MM.1S (cell line): ENCODE data around the gene IL1RAPL1.

Source experiments
- DNase-seq: peaks from one replicate; pipeline ENCODE4 v3.0.0-alpha.2; 2015
- H2AFZ ChIP-seq: fragments of 300-600 bp; sonication (generic); 2 replicates; pipeline ENCODE4 v1.6.0; 2016; ENCODE audit warnings: antibody characterized with exemption, low read length
- H3F3A ChIP-seq: fragments of 300-600 bp; sonication (generic); 2 replicates; pipeline ENCODE4 v1.6.1; 2016; ENCODE audit warnings: mild to moderate bottlenecking, antibody characterized with exemption, low read length, moderate library complexity, mixed read lengths; ENCODE audit not compliant: insufficient read depth
- H3K27ac ChIP-seq: fragments of 300-600 bp; sonication (generic); 2 replicates; pipeline ENCODE4 v1.5.1; 2016; ENCODE audit warnings: mild to moderate bottlenecking, low read length
- H3K27me3 ChIP-seq: fragments of 300-600 bp; sonication (generic); replicated peaks from 2 replicates; pipeline ENCODE4 v1.6.0; 2016; ENCODE audit warnings: low read length; ENCODE audit not compliant: insufficient read depth
- H3K36me3 ChIP-seq: fragments of 300-600 bp; sonication (generic); replicated peaks from 2 replicates; pipeline ENCODE4 v1.6.1; 2016; ENCODE audit warnings: mild to moderate bottlenecking, low read length, mixed read lengths; ENCODE audit not compliant: insufficient read depth
- H3K4me1 ChIP-seq: fragments of 300-600 bp; sonication (generic); 2 replicates; pipeline ENCODE4 v1.6.1; 2016; ENCODE audit warnings: low read length, mixed read lengths
- H3K4me2 ChIP-seq: fragments of 300-600 bp; sonication (generic); 2 replicates; pipeline ENCODE4 v1.6.0; 2016; ENCODE audit warnings: low read depth, low read length
- H3K4me3 ChIP-seq: fragments of 300-600 bp; sonication (generic); 2 replicates; pipeline ENCODE4 v1.5.1; 2016; ENCODE audit warnings: low read length, mixed read lengths
- H3K79me2 ChIP-seq: fragments of 300-600 bp; sonication (generic); 2 replicates; pipeline ENCODE4 v1.6.1; 2016; ENCODE audit warnings: mixed run types, low read length, mixed read lengths
- H3K9ac ChIP-seq: fragments of 300-600 bp; sonication (generic); 2 replicates; pipeline ENCODE4 v1.6.1; 2016; ENCODE audit warnings: low read length, mixed read lengths
- H3K9me2 ChIP-seq: fragments of 300-600 bp; sonication (generic); replicated peaks from 2 replicates; pipeline ENCODE4 v1.6.1; 2016; ENCODE audit warnings: mild to moderate bottlenecking, low read length, mixed read lengths; ENCODE audit not compliant: insufficient read depth
- H3K9me3 ChIP-seq: fragments of 300-600 bp; sonication (generic); replicated peaks from 2 replicates; pipeline ENCODE4 v1.6.1; 2016; ENCODE audit warnings: mild to moderate bottlenecking, low read length, mixed read lengths; ENCODE audit not compliant: insufficient read depth
- H4K20me1 ChIP-seq: fragments of 300-600 bp; sonication (generic); 2 replicates; pipeline ENCODE4 v1.6.1; 2016; ENCODE audit warnings: mild to moderate bottlenecking, low read length, moderate library complexity, mixed read lengths; ENCODE audit not compliant: insufficient read depth
- EZH2 ChIP-seq: fragments of 300-600 bp; sonication (generic); optimal IDR thresholded peaks from 2 replicates; pipeline ENCODE3; 2017; ENCODE audit warnings: low read depth, mild to moderate bottlenecking, antibody characterized with exemption, low read length, mixed read lengths
- EZH2phosphoT487 ChIP-seq: fragments of 300-600 bp; sonication (generic); IDR thresholded peaks from 2 replicates; pipeline ENCODE4 v1.6.1; 2018; ENCODE audit warnings: antibody characterized with exemption, low read length
- TF ChIP-seq, protein P1 (sequence below): fragments of 300-600 bp; sonication (generic); IDR thresholded peaks from 2 replicates; pipeline ENCODE4 v1.5.1; 2016; ENCODE audit warnings: antibody characterized with exemption, low read length, mixed read lengths

Gene IL1RAPL1

DNA sequence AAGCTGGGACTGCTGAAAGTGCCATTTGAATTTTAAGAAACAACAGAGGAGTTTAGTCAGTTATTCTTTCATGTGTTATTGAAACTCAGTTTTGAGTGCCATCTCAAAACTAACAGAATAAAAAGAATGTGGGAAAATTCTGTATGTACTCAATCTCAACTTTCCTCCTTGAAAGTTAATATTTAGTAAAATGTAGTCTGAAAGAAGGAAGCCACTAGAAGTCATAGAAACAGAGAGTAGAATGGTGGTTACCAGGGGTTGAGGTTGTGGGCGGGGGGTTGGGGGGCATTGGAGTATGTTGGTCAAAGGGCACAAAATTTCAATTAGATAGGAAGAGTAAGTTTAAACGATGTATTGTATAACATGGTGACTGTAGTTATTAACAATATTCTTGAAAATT is 999.9 kb downstream of the IL1RAPL1 start:
- Histone ChIP-seq H3K36me3 (no peaks in the 10 kb centered on the region), H3K4me1 (no peaks in the 10 kb centered on the region), H3K79me2 (no peaks in the 10 kb centered on the region), H3K9me2 (no peaks in the 10 kb centered on the region), H3K9ac (no peak overlapping the region), H3K27me3 (no peaks in the 10 kb centered on the region), H3K4me2 (no peak overlapping the region), H3K27ac (no peak overlapping the region), H3F3A (no peaks in the 10 kb centered on the region), H3K4me3 (no peak overlapping the region), H4K20me1 (no peaks in the 10 kb centered on the region), H2AFZ (no peak overlapping the region), H3K9me3 (no peaks in the 10 kb centered on the region)
- TF ChIP-seq EZH2phosphoT487: no peak
- DNase-seq: no peak

DNA sequence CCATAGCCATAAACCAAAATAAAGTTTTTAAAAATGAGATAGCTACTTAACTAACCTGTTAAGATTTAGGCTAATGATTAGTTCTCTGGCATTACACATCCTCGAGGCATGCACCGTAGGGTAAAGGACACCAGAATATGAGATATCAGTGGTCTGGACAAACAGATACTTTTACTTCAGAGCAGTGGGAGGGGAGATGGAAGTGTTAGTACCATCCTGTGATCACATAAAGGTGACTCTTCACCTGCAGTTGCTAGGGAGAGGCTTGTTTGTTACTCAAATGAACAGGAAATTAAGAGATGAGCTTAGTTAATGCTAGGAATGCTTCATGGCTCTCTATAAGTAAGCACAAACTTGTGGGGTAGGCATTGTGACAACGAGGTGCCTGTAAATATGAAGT is 1003.7 kb downstream of the IL1RAPL1 start:
- H3K9me3 ChIP-seq: no peaks in the 10 kb centered on the region
- DNase-seq: no peak

DNA sequence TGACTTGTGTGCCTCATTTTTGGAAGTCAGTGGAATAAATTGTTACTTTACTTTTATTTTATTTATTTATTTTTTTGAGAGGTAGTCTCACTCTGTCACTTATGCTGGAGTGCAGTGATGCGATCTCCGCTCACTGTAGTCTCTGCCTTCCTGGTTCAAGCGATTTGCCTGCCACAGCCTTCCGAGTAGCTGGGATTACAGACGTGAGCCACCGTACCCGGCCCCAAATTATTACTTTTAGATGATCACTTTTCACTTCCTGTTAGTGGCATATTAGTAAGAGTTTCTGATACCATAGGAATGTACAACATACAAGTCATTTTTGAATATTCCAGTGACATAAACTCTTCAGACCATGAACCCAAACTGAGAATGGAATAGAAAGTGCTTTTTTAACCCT is 1017.1 kb downstream of the IL1RAPL1 start:
- no peak for DNase-seq
- H3K27ac ChIP-seq: no peak overlapping the region
- TF ChIP-seq, protein P1, sequence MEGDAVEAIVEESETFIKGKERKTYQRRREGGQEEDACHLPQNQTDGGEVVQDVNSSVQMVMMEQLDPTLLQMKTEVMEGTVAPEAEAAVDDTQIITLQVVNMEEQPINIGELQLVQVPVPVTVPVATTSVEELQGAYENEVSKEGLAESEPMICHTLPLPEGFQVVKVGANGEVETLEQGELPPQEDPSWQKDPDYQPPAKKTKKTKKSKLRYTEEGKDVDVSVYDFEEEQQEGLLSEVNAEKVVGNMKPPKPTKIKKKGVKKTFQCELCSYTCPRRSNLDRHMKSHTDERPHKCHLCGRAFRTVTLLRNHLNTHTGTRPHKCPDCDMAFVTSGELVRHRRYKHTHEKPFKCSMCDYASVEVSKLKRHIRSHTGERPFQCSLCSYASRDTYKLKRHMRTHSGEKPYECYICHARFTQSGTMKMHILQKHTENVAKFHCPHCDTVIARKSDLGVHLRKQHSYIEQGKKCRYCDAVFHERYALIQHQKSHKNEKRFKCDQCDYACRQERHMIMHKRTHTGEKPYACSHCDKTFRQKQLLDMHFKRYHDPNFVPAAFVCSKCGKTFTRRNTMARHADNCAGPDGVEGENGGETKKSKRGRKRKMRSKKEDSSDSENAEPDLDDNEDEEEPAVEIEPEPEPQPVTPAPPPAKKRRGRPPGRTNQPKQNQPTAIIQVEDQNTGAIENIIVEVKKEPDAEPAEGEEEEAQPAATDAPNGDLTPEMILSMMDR: no peak
- no peak for TF ChIP-seq EZH2phosphoT487
- TF ChIP-seq EZH2: no peak
- H3K36me3 ChIP-seq: no peaks in the 10 kb centered on the region
- no peaks in the 10 kb centered on the region for H3F3A ChIP-seq
- H3K79me2 ChIP-seq: no peaks in the 10 kb centered on the region
- H3K4me1 ChIP-seq: no peaks in the 10 kb centered on the region
- no peak overlapping the region for H3K9ac ChIP-seq
- no peaks in the 10 kb centered on the region for H4K20me1 ChIP-seq
- no peak overlapping the region for H2AFZ ChIP-seq
- no peaks in the 10 kb centered on the region for H3K9me3 ChIP-seq
- H3K9me2 ChIP-seq: no peaks in the 10 kb centered on the region
- no peaks in the 10 kb centered on the region for H3K27me3 ChIP-seq
- no peak overlapping the region for H3K4me2 ChIP-seq
- H3K4me3 ChIP-seq: no peak overlapping the region

More for the DNA sequence above, 1003.7 kb downstream of the IL1RAPL1 start:
- TF ChIP-seq EZH2 (no peak), EZH2phosphoT487 (no peak)
- TF ChIP-seq, protein P1: no peak
- Histone ChIP-seq H3K9ac (no peak overlapping the region), H3K4me2 (no peak overlapping the region), H3F3A (no peaks in the 10 kb centered on the region), H3K9me2 (no peaks in the 10 kb centered on the region), H3K36me3 (no peaks in the 10 kb centered on the region), H3K27ac (no peak overlapping the region), H2AFZ (no peak overlapping the region), H3K79me2 (no peaks in the 10 kb centered on the region), H3K4me1 (no peaks in the 10 kb centered on the region), H4K20me1 (no peaks in the 10 kb centered on the region), H3K4me3 (no peak overlapping the region), H3K27me3 (no peaks in the 10 kb centered on the region)

DNA sequence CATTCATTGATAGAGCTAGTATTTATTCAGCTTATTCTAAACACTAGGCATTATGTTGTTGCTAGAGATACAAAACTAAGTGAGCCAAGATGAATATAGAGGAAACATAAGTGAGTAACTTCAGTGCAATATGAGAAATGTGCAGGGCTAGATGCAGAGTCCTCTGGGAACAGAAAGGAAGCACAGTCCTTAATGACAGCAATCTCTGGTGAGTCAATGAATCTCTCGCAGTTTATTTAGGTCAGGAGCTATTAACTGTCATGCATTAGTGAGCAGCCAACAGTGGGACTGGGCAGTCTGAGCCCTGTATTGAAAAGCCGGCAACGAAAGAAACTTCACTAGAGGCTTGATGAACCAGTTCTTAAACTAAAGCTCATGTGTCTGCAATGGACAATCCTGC is 1030.0 kb downstream of the IL1RAPL1 start:
- Histone ChIP-seq H3K4me1 (no peaks in the 10 kb centered on the region), H3K36me3 (no peaks in the 10 kb centered on the region), H3K4me2 (no peak overlapping the region), H3K27ac (no peak overlapping the region), H3K9ac (no peak overlapping the region), H3K27me3 (no peaks in the 10 kb centered on the region), H3K4me3 (no peak overlapping the region), H4K20me1 (no peaks in the 10 kb centered on the region), H3K9me3 (no peaks in the 10 kb centered on the region), H3K79me2 (no peaks in the 10 kb centered on the region), H2AFZ (no peak overlapping the region), H3F3A (no peaks in the 10 kb centered on the region), H3K9me2 (no peaks in the 10 kb centered on the region)
- DNase-seq: no peak
- TF ChIP-seq EZH2: no peak
- TF ChIP-seq, protein P1: no peak
- TF ChIP-seq EZH2phosphoT487: no peak
